ENCODE measurements around the gene TRMU. TPM values are rescaled to one million over a fixed set of nuclear protein-coding genes. Genes with fewer than 3 reads are reported as not detected.

TRMU gene
- total and polyA plus RNA-seq, 4 donors = 24.1 to 42.3 (median 34.0) TPM

DNA sequence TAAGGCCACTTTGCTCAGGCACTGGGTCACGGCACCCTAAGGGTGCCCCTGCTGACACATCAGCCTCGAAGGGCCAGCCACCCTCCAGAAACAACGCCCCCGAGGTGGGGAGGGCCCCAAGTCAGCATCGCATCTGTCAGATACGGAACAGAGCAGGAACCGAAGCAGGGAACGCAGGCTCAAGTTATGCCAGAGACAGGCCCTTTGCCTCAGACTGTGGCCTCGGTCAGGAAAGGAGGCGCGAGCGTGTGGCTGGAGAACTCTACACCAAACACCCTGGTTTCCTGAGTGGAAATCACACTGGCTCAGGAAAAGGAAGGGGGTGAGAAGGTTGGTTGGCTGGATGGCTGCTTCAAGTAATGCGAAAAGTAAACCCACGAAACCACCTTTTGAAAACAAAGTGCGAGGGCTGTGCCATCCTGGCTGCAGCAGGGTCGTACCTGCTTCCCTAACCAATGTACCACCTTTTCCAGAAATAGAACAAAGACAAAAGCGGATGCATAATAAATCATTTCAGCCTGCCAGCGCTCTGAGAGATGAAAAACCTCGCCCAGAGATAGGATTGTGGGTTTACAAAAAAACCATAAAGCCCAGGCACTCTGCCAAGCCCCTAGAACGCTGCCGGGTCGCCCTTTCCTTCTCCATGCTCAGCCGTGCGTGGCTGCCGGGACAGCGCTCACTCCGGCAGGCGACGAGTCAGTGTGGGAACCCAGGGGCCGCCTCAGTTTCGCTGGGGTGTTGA lies 38.6 kb downstream of the TRMU start:
- WGBS, 2 donors = 10 to 31% methylated on average over 31 of the region's 31 CpGs
- ATAC-seq (ENCODE audit: insufficient read depth, low FRiP score) (no peak), DNase-seq (peak in 1 of 3 donors; percentile 45)
- Histone ChIP-seq H3K27me3 (ENCODE audit: control insufficient read depth in 3 of 3, insufficient read depth in 3 of 3, low read length in 2 of 3) (no peaks in the 10 kb centered on the region), H3K4me1 (ENCODE audit: control insufficient read depth in 5 of 5, insufficient read depth in 5 of 5, low read length in 5 of 5) (peaks cover 0 to 14% (median 3%) of the 10 kb centered on the region in 5 donors), H3K9ac (ENCODE audit: insufficient read depth in 1 of 2, low read length in 2 of 2) (no peak overlapping the region), H3K4me3 (no peak overlapping the region), H3K36me3 (ENCODE audit: control insufficient read depth in 4 of 4, insufficient read depth in 4 of 4, low read length in 4 of 4) (peaks cover 0 to 5% (median 0%) of the 10 kb centered on the region in 4 donors), H3K27ac (ENCODE audit: low read depth in 1 of 2, low read length in 1 of 2) (peak overlapping the region in 1 of 2 donors; percentile 7), H3K9me3 (ENCODE audit: control insufficient read depth in 4 of 4, insufficient read depth in 3 of 4, low read length in 3 of 4) (peaks cover 0 to 4% (median 0%) of the 10 kb centered on the region in 4 donors)
- TF ChIP-seq CTCF (IDR thresholded peaks at IDR 0.05; ENCODE audit: control extremely low read depth, extremely low read depth) = no peak

DNA sequence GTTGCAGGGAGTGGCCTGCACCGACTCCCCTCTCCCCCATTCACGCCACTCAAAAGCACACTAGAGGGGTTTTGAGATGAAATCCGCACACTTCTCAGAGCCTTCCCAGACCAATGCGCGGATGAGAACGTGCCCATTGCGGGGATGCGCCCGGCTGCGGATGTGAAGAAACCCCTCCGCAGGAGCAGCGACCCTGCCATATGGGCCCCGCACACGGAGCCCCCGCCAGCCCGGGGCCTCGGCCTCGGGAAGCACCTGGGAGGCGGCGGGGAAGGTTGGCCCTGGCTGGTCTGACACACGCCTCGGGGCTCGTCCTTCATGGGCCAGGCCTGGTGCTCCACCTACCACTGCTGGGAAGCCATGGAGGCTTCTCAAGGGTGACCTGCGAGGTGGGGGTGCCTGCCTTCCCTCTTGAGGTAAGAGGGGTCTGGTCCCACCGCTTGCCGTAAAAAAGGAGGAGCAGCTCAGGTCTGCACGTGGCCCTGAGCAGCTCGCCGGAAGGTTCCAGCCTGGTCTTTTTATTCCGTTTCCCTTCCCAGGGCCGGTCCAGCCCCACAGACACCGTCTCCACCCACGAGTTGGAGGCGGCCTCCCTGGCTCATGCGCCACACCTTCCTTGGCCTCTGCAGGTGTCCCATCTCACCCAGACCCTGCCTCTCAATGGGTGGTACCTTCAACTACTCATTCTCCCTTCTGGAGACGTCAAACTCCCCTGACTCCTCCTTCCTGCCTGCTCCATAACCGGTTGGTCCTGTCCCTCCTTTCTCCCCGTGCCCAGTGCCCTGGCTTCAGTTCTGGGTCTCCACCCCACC lies 39.4 kb downstream of the TRMU start:
- TF ChIP-seq CTCF (IDR thresholded peaks at IDR 0.05; ENCODE audit: control extremely low read depth, extremely low read depth) = no peak
- Histone ChIP-seq H3K9ac (ENCODE audit: insufficient read depth in 1 of 2, low read length in 2 of 2) (no peak overlapping the region), H3K36me3 (ENCODE audit: control insufficient read depth in 4 of 4, insufficient read depth in 4 of 4, low read length in 4 of 4) (peaks cover 0 to 3% (median 0%) of the 10 kb centered on the region in 4 donors), H3K27ac (ENCODE audit: low read depth in 1 of 2, low read length in 1 of 2) (peak overlapping the region in 1 of 2 donors; percentile 55), H3K4me3 (no peak overlapping the region), H3K27me3 (ENCODE audit: control insufficient read depth in 3 of 3, insufficient read depth in 3 of 3, low read length in 2 of 3) (peaks cover 0 to under 1% (median 0%) of the 10 kb centered on the region in 3 donors), H3K9me3 (ENCODE audit: control insufficient read depth in 4 of 4, insufficient read depth in 3 of 4, low read length in 3 of 4) (peaks cover 0 to 4% (median 0%) of the 10 kb centered on the region in 4 donors), H3K4me1 (ENCODE audit: control insufficient read depth in 5 of 5, insufficient read depth in 5 of 5, low read length in 5 of 5) (peaks cover 2 to 14% (median 3%) of the 10 kb centered on the region in 5 donors)
- WGBS, 2 donors = 75 to 80% methylated on average over 36 to 38 of the region's 38 CpGs
- DNase-seq (peak; percentile 40 to 70 (median 49)), ATAC-seq (ENCODE audit: insufficient read depth, low FRiP score) (peak; percentile 50)

- Histone ChIP-seq H3K4me3 (no peak overlapping the region), H3K27me3 (ENCODE audit: control insufficient read depth in 3 of 3, insufficient read depth in 3 of 3, low read length in 2 of 3) (peaks cover 0 to 2% (median 0%) of the 10 kb centered on the region in 3 donors), H3K9ac (ENCODE audit: insufficient read depth in 1 of 2, low read length in 2 of 2) (no peak overlapping the region), H3K4me1 (ENCODE audit: control insufficient read depth in 5 of 5, insufficient read depth in 5 of 5, low read length in 5 of 5) (peaks cover 3 to 14% (median 5%) of the 10 kb centered on the region in 5 donors), H3K9me3 (ENCODE audit: control insufficient read depth in 4 of 4, insufficient read depth in 3 of 4, low read length in 3 of 4) (peaks cover 0 to 4% (median 0%) of the 10 kb centered on the region in 4 donors), H3K36me3 (ENCODE audit: control insufficient read depth in 4 of 4, insufficient read depth in 4 of 4, low read length in 4 of 4) (peaks cover 0 to 3% (median 0%) of the 10 kb centered on the region in 4 donors), H3K27ac (ENCODE audit: low read depth in 1 of 2, low read length in 1 of 2) (no peak overlapping the region)
- 94 to 96% methylated on average over 3 of the region's 3 CpGs for WGBS, 2 donors
- ATAC-seq (ENCODE audit: insufficient read depth, low FRiP score) (no peak), DNase-seq (no peak)
- TF ChIP-seq CTCF (IDR thresholded peaks at IDR 0.05; ENCODE audit: control extremely low read depth, extremely low read depth) = no peak
Observed at GRCh38 chr22:46376111-46376510, 40.6 kb downstream of the TRMU start.

Measured in lung (tissue), 12 donors.